CD4-positive, alpha-beta T cell treated with Interleukin-10 for 1 hour (primary cell): ENCODE data around the gene KRTAP10-6.
"Not testable (repeated sequence)": the region's sequence is repeated elsewhere in the genome, so short reads cannot be mapped to it uniquely, and the experiment has no call there.

ENCODE experiments used
- DNase-seq: peaks from one replicate; pipeline ENCODE4 v3.0.0-alpha.2; 2020

KRTAP10-6 gene

GRCh38 chr21:44617071-44617501 lies 24.8 kb upstream of the KRTAP10-6 start:
- DNase-seq, result no peak

- no peak for DNase-seq
Observed at GRCh38 chr21:44616591-44616926, 24.3 kb upstream of the KRTAP10-6 start.

GRCh38 chr21:44615911-44616590 lies 23.7 kb upstream of the KRTAP10-6 start:
- DNase-seq, result no peak

- DNase-seq, result no peak
Observed at GRCh38 chr21:44615466-44615865, 23.2 kb upstream of the KRTAP10-6 start.

DNA sequence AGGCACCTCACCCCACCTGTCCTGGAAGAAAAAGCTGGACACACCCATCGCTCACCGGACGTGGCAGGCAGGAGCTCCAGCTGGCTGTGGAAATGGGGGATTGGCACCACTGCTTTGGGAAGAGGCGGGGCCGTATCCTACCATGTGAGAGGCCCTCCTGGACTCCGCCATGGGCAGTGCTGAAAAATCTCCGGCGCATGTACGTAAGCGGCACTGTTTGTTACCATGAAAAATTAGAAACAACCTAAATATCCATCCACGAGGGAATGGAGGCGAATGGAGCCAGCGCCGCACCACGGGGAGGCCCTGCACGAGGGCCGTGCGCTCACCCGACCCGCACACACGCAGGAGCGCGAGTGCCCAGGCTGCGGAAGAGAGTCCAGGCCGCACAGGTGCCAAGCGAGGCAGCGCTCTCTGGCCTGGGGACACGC lies 22.7 kb upstream of the KRTAP10-6 start:
- no peak for DNase-seq

DNA sequence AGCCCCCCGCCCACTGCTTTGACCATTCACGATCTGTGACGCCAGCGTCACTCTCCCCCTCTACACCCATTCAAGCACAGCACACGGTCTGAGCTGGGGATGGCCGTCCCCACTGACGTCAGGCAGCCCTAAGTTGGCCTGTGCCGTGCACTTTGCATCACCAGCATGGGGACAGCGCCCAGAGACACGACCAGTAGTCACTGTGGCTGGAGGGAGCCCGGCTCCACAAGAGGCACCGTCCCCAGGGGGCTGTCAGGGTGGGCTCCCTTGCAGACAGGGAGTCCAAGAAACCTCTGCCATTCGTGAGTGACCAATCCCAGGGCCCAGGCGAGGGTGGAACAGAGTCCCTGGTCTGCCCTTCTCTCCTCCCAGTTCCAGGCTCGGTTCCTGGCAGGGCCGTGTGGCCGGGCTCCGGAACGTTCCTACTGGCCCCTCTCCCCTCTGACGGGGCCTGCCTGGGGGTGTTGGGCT lies 21.9 kb upstream of the KRTAP10-6 start:
- DNase-seq, result no peak

- no peak for DNase-seq
Observed at GRCh38 chr21:44613386-44614155, 21.3 kb upstream of the KRTAP10-6 start.

DNA sequence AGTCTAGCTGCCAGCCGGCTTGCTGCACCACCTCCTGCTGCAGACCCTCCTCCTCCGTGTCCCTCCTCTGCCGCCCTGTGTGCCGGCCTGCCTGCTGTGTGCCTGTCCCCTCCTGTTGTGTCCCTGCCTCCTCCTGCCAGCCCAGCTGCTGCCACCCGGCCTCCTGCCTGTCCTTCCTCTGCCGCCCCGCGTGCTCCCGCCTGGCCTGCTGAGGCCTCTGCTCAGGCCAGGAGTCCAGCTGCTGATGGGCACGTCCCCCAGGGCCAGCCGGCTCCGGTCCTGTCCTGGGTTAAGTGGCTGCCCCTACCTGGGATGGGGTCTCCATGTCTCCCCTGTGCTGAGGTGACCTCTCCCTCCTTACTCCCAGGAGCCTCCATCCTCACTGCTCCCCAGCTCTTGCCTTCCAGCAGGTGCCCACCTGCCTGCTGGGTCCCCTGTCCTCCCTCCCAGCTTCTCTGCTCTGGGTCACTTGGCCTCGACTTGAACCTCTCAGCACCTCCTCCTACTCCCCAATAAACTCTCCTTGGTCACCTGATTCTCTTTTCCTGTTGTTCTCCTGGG lies 20.4 kb upstream of the KRTAP10-6 start:
- no peak for DNase-seq

- DNase-seq, result no peak
Observed at GRCh38 chr21:44612029-44612486, 19.8 kb upstream of the KRTAP10-6 start, which contains the start of gene KRTAP10-8. Gene KRTAP10-8 (plus strand): TSS chr21:44612079. CDS start chr21:44612101, 22 bp downstream.

- no peak for DNase-seq
Observed at GRCh38 chr21:44611551-44611950, 19.2 kb upstream of the KRTAP10-6 start.

GRCh38 chr21:44610157-44610843 lies 18.0 kb upstream of the KRTAP10-6 start:
- DNase-seq, result not testable (repeated sequence)

- DNase-seq, result no peak
Observed at GRCh38 chr21:44609193-44609592, 16.9 kb upstream of the KRTAP10-6 start.

DNA sequence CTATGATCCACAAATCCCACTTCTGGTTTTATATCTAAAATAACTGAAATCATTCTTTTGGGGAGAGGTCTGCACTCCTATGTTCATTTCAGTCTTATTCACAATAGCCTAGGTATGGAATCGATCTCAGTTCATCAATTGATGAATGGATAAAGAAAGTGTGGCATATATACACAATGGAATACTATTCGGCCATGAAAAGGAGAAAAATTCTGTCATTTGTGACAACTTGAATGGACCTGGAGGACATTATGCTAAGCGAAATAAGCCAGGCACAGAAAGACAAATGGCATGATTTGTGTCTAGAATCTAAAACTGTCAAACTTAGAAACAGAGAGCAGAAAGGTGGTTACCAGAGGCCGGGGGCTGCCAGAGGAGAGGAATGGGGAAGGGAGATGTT lies 14.2 kb upstream of the KRTAP10-6 start:
- no peak for DNase-seq

GRCh38 chr21:44603911-44604310 lies 11.6 kb upstream of the KRTAP10-6 start:
- no peak for DNase-seq

DNA sequence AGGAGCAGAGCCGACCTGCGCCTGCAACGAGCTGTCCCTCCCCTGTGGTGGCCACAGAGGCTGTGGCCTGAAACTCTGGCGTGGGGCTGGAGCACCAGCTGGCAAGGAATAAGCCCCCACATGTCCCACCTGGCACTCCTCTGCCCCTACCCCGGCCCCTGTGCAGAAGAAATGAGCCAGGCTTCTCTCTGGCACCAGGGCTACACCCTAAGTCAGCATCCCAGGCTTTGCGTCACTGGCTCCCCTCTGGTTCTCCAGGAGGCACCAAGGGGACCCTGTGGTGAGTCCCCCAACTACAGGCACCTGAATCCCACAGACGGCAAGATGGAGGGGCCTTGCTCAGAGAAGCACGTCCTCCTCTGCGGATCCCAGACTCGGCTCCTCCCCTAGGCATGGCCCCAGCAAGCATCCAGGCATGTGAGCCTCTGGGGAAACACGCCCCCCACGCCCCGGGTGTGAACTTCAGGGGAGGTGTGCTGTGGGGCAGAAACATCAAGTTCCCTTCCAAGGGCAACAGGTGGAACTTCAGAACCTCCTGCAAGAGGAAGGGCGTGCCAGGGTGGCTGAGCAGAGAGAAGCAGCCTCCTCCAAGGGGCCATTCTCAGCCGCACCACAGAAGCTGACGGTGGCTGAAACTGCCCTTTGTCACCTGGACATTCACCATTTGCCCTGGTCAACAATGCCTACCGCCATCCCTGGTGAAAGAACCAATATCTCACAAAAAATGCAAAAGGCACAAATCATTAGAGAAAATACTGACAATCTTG lies 11.0 kb upstream of the KRTAP10-6 start:
- no peak for DNase-seq

DNA sequence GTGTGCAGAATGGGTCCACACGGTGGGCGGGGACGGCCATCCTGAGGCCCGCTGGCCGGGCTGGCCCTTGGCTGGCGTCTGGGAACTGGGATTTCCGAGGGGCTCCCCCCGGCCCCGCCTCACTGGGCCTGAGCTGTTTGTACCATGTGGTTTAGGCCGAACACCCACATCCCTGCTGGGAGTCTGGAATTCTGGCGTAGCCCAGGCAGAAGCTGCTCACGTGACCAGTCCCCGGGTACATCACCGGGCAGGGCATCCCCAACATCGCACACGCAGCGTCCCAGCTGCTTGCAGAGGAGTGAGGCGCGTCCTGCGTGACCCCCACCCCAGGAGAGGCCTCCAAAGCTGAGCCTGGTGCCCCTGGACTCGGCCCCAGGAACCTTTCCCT lies 10.2 kb upstream of the KRTAP10-6 start:
- DNase-seq, result no peak

- DNase-seq, result no peak
Observed at GRCh38 chr21:44601596-44602462, 9.5 kb upstream of the KRTAP10-6 start.

DNA sequence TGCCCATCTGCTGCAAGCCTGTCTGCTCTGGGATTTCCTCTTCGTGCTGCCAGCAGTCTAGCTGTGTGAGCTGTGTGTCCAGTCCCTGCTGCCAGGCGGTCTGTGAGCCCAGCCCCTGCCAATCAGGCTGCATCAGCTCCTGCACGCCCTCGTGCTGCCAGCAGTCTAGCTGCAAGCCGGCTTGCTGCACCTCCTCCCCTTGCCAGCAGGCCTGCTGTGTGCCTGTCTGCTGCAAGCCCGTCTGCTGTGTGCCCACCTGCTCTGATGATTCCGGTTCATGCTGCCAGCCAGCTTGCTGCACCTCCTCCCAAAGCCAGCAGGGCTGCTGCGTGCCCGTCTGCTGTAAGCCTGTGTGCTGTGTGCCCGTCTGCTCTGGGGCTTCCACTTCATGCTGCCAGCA lies 8.8 kb upstream of the KRTAP10-6 start:
- not testable (repeated sequence) for DNase-seq

- not testable (repeated sequence) for DNase-seq
Observed at GRCh38 chr21:44600118-44600978, 8.0 kb upstream of the KRTAP10-6 start, which contains the start of gene KRTAP10-7. Gene KRTAP10-7 (plus strand): TSS chr21:44600597. CDS start chr21:44600622, 25 bp downstream.
